Activated CD4-positive, alpha-beta T cell treated with anti-CD3 and anti-CD28 coated beads for 36 hours (primary cell): ENCODE data around the gene CTSO. TPM values are rescaled to one million over a fixed set of nuclear protein-coding genes. Genes with fewer than 3 reads are reported as not detected.
A peak's percentile ranks its signal among the peaks of the same experiment; 100 is the strongest.

Experiments
- ATAC-seq: fragments of 200-7000 bp; cut with Tn5 transposase; one replicate; pipeline ENCODE4 v1.10.0; 2021; ENCODE audit warnings: mild to moderate bottlenecking, moderate library complexity
- CTCF ChIA-PET: fragments of 350-600 bp; sonication (Branson Sonifier 250); formaldehyde crosslinking; loops from one replicate; lab custom pipeline; 2021; ENCODE audit warnings: antibody characterized with exemption; lab: Charles Lee
- POLR2A ChIA-PET: fragments of 350-600 bp; sonication (Branson Sonifier 250); formaldehyde crosslinking; loops from one replicate; lab custom pipeline; 2021; ENCODE audit warnings: antibody characterized with exemption, inconsistent platforms; lab: Charles Lee
- DNase-seq: peaks from one replicate; pipeline ENCODE4 v3.0.0-alpha.2; 2020
- H3K27ac Mint-ChIP-seq: one replicate; pipeline ENCODE4 v1.8.0; 2021; ENCODE audit warnings: mixed read lengths
- H3K27me3 Mint-ChIP-seq: one replicate; pipeline ENCODE4 v1.8.0; 2021; ENCODE audit warnings: mixed read lengths
- H3K36me3 Mint-ChIP-seq: one replicate; pipeline ENCODE4 v1.8.0; 2021; ENCODE audit warnings: low read depth, mixed read lengths
- H3K4me1 Mint-ChIP-seq: one replicate; pipeline ENCODE4 v1.8.0; 2021; ENCODE audit warnings: mixed read lengths
- H3K4me3 Mint-ChIP-seq: one replicate; pipeline ENCODE4 v1.8.0; 2021; ENCODE audit warnings: mild to moderate bottlenecking, moderate library complexity, mixed read lengths
- H3K9me3 Mint-ChIP-seq: one replicate; pipeline ENCODE4 v1.8.0; 2021; ENCODE audit warnings: low read depth, mixed read lengths
- intact Hi-C, 2 experiments: fragments of 100-400 bp; cut with DNase I in 1 of 2; cut with micrococcal nuclease in 1 of 2; formaldehyde crosslinking; loops; one replicate each; pipeline versions ENCODE4 v1.14.2 to v1.15.1; 2022 to 2024; cut with DNase I, micrococcal nuclease
- total RNA-seq, 2 experiments: library from RNA; stranded (reverse); gene quantifications; one replicate each; pipeline ENCODE4 v1.2.3, GENCODE V29; 2021

CTSO gene, protein sequence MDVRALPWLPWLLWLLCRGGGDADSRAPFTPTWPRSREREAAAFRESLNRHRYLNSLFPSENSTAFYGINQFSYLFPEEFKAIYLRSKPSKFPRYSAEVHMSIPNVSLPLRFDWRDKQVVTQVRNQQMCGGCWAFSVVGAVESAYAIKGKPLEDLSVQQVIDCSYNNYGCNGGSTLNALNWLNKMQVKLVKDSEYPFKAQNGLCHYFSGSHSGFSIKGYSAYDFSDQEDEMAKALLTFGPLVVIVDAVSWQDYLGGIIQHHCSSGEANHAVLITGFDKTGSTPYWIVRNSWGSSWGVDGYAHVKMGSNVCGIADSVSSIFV
- 1 to 10 TPM; 2.6 to 3.0 TPM for total RNA-seq

- Mint-ChIP-seq H3K4me3 (peak within 1 kb of the TSS; percentile 92), H3K9me3 (no peaks in the 10 kb centered on the region)
- CTCF ChIA-PET, result interaction anchor here (0.6 to 4.2 kb wide), 12 partner anchors 8 to 286 kb away, joined by 3 to 30 read pairs (median 4); partner anchors contain the start of gene GUCY1B1
These were observed at the start of gene CTSO for GRCh38 chr4:155953151-155954117. Gene CTSO, minus strand, starts transcription at chr4:155953866. Its CDS starts 19 bp downstream, at chr4:155953847.

GRCh38 chr4:156000491-156000890 is 46.8 kb upstream of the CTSO start:
- POLR2A ChIA-PET, result no interaction called here
- CTCF ChIA-PET, result no interaction called here
- intact Hi-C loops, result no loop called here
- ATAC-seq (no peak), DNase-seq (no peak)
- Mint-ChIP-seq H3K4me1 (no peaks in the 10 kb centered on the region), H3K27me3 (peaks cover 10% of the 10 kb centered on the region), H3K9me3 (peaks cover 4% of the 10 kb centered on the region), H3K4me3 (no peak overlapping the region), H3K27ac (no peak overlapping the region), H3K36me3 (no peaks in the 10 kb centered on the region)

More at GRCh38 chr4:155953151-155954117, at the start of gene CTSO:
- Mint-ChIP-seq H3K4me1 (peaks cover 11% of the 10 kb centered on the region), H3K27me3 (peaks cover 4% of the 10 kb centered on the region), H3K36me3 (peaks cover 2% of the 10 kb centered on the region), H3K27ac (peak within 1 kb of the TSS; percentile 99)
- POLR2A ChIA-PET, result interaction anchor here (0.5 to 0.8 kb wide), 3 partner anchors 304 to 480 kb away, joined by 3 to 4 read pairs (median 3); no protein-coding TSS in a partner anchor
- intact Hi-C loops, result loop anchor here (1.0 to 10.0 kb wide), 9 partner anchors 143 to 1401 kb away; partner anchors contain the start of genes MAP9 (in 1 of the 2) and PLRG1 (in 1 of the 2)
- DNase-seq (peak; percentile 82), ATAC-seq (peak; percentile 93)

GRCh38 chr4:155999725-156000124 is 46.1 kb upstream of the CTSO start:
- intact Hi-C loops, result no loop called here
- Mint-ChIP-seq H3K27me3 (peaks cover 10% of the 10 kb centered on the region), H3K27ac (no peak overlapping the region), H3K4me3 (no peak overlapping the region), H3K9me3 (peaks cover 4% of the 10 kb centered on the region), H3K4me1 (no peaks in the 10 kb centered on the region), H3K36me3 (no peaks in the 10 kb centered on the region)
- DNase-seq, result peak; percentile 17
- ATAC-seq, result no peak
- ChIA-PET POLR2A (no interaction called here), CTCF (no interaction called here)

DNA sequence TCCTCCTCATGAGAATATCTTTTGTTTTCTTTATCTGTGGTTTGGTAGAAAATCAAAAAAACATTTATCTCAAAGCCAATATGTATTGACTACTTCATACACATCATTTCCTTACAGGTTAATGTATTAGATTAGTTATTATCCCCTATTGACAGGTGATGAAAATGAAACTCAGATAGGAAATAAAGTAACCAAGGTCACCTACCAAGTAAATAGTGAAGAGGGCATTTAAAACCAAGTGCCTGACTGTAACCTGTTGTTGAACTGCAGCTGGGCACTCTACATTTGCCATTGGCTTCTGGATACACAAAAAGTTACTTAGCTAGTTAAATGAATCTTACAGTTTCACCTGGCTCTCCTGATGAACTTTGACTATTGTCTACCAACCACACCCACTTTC is 41.4 kb upstream of the CTSO start:
- peaks cover 8% of the 10 kb centered on the region for H3K27me3 Mint-ChIP-seq
- no peaks in the 10 kb centered on the region for H3K36me3 Mint-ChIP-seq
- H3K4me1 Mint-ChIP-seq, result no peaks in the 10 kb centered on the region
- DNase-seq (no peak), ATAC-seq (no peak)
- ChIA-PET POLR2A (no interaction called here), CTCF (no interaction called here)
- no peaks in the 10 kb centered on the region for H3K9me3 Mint-ChIP-seq
- intact Hi-C loops, result no loop called here
- no peak overlapping the region for H3K27ac Mint-ChIP-seq
- no peak overlapping the region for H3K4me3 Mint-ChIP-seq

- Mint-ChIP-seq H3K27me3 (peaks cover 2% of the 10 kb centered on the region), H3K27ac (no peak overlapping the region), H3K4me3 (no peak overlapping the region), H3K36me3 (no peaks in the 10 kb centered on the region), H3K9me3 (peaks cover 4% of the 10 kb centered on the region), H3K4me1 (no peaks in the 10 kb centered on the region)
- intact Hi-C loops, result no loop called here
- ATAC-seq (no peak), DNase-seq (no peak)
- ChIA-PET POLR2A (no interaction called here), CTCF (no interaction called here)
These were observed 30.6 kb upstream of the CTSO start for GRCh38 chr4:155984106-155984797.

- Mint-ChIP-seq H3K4me3 (no peak overlapping the region), H3K27ac (no peak overlapping the region), H3K9me3 (peaks cover 6% of the 10 kb centered on the region), H3K4me1 (no peaks in the 10 kb centered on the region), H3K27me3 (peaks cover 2% of the 10 kb centered on the region), H3K36me3 (no peaks in the 10 kb centered on the region)
- POLR2A ChIA-PET, result no interaction called here
- DNase-seq, result no peak
- CTCF ChIA-PET, result interaction anchor here (0.8 kb wide), 1 partner anchor 16 kb away, joined by 3 read pairs; no protein-coding TSS in a partner anchor
- intact Hi-C loops, result no loop called here
- no peak for ATAC-seq
These were observed 29.2 kb upstream of the CTSO start for GRCh38 chr4:155982736-155983385.

GRCh38 chr4:155978810-155979209 is 25.1 kb upstream of the CTSO start:
- intact Hi-C loops, result no loop called here
- ATAC-seq (no peak), DNase-seq (no peak)
- CTCF ChIA-PET, result no interaction called here
- H3K4me1 Mint-ChIP-seq, result no peaks in the 10 kb centered on the region
- peaks cover 6% of the 10 kb centered on the region for H3K9me3 Mint-ChIP-seq
- H3K36me3 Mint-ChIP-seq, result no peaks in the 10 kb centered on the region
- H3K4me3 Mint-ChIP-seq, result no peak overlapping the region
- POLR2A ChIA-PET, result no interaction called here
- no peak overlapping the region for H3K27ac Mint-ChIP-seq
- peaks cover 8% of the 10 kb centered on the region for H3K27me3 Mint-ChIP-seq

DNA sequence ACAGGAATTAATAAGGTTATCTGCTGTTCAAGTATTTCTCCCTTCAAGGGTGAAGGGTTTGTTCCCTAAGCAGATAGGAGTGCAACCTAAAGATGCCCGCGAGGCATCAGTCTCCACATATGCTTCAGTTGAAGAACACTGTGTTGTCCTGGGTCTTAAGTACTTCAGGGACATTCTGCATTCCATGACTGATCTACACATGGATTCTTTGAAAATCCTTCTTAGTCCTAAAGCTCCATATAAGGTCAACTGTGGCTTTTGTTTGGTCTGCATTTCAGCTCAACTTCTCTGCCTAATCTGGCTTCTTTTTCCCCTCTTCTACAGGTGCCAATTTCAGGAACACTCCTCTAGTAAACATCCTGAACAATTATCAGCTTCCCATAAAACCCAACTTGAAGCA is 21.8 kb upstream of the CTSO start:
- no peaks in the 10 kb centered on the region for H3K36me3 Mint-ChIP-seq
- no peak for ATAC-seq
- peaks cover 7% of the 10 kb centered on the region for H3K27me3 Mint-ChIP-seq
- intact Hi-C loops, result no loop called here
- DNase-seq, result no peak
- peaks cover 6% of the 10 kb centered on the region for H3K9me3 Mint-ChIP-seq
- H3K27ac Mint-ChIP-seq, result no peak overlapping the region
- H3K4me1 Mint-ChIP-seq, result no peaks in the 10 kb centered on the region
- ChIA-PET CTCF (interaction anchor here (0.6 to 1.0 kb wide), 2 partner anchors 9 to 1357 kb away, joined by 3 read pairs; no protein-coding TSS in a partner anchor), POLR2A (no interaction called here)
- no peak overlapping the region for H3K4me3 Mint-ChIP-seq

DNA sequence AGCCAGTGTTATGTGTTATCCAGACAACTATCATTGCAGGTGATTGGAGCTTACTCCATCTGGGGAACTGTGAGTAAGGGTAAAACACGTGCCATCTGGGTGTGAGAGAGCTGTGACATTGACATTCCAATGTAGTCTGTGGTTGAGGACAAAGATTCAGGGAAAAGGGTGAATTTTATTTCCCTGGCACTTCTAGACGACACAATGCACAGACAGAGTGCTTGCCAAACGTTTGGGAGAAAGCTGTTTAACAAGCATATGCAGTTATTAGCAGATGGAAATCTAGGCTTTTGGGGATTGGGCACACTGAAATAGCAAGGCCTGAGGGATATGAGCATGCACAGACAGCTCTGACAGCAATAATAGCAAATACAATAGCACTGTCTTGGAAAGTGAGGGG is 21.3 kb upstream of the CTSO start:
- H3K27ac Mint-ChIP-seq, result no peak overlapping the region
- CTCF ChIA-PET, result interaction anchor here (1.0 kb wide), 1 partner anchor 9 kb away, joined by 3 read pairs; no protein-coding TSS in a partner anchor
- DNase-seq (no peak), ATAC-seq (no peak)
- no peaks in the 10 kb centered on the region for H3K36me3 Mint-ChIP-seq
- H3K4me3 Mint-ChIP-seq, result no peak overlapping the region
- H3K27me3 Mint-ChIP-seq, result peaks cover 6% of the 10 kb centered on the region
- POLR2A ChIA-PET, result no interaction called here
- no peaks in the 10 kb centered on the region for H3K4me1 Mint-ChIP-seq
- intact Hi-C loops, result no loop called here
- peaks cover 6% of the 10 kb centered on the region for H3K9me3 Mint-ChIP-seq

DNA sequence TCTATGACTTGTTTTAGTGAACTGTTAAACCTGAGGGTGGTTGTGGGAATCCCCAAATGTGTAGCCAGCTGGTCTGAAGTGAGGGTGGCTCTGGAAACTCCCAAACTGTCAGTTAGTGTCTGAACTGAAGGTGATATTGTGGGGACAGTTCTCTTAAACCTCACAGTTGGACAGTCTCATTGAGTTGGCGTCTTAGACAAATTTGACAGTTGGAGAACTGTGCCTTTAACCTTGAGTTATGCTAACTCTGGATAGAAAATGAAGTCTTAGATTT is 20.7 kb upstream of the CTSO start:
- CTCF ChIA-PET, result no interaction called here
- H3K27ac Mint-ChIP-seq, result no peak overlapping the region
- POLR2A ChIA-PET, result no interaction called here
- H3K9me3 Mint-ChIP-seq, result peaks cover 3% of the 10 kb centered on the region
- H3K36me3 Mint-ChIP-seq, result no peaks in the 10 kb centered on the region
- no peak overlapping the region for H3K4me3 Mint-ChIP-seq
- H3K4me1 Mint-ChIP-seq, result no peaks in the 10 kb centered on the region
- DNase-seq, result no peak
- H3K27me3 Mint-ChIP-seq, result peaks cover 10% of the 10 kb centered on the region
- intact Hi-C loops, result no loop called here
- no peak for ATAC-seq
